Neural cell (in vitro differentiated cells): Measurements from ENCODE around the gene ADAMTS15. TPM values are rescaled to one million over a fixed set of nuclear protein-coding genes. Genes with fewer than 3 reads are reported as not detected.

ENCODE experiments used
- H2AFZ ChIP-seq: fragments of 200-600, 300-800 bp; sonication (generic), shearing (Covaris generic); 2 replicates; pipeline ENCODE4 v1.6.0; 2014; ENCODE audit warnings: low read depth, mild to moderate bottlenecking, antibody characterized with exemption, low read length, moderate library complexity
- H3F3A ChIP-seq: fragments of 200-600 bp; shearing (Covaris generic); 2 replicates; pipeline ENCODE4 v1.6.1; 2016; ENCODE audit warnings: mild to moderate bottlenecking, moderate library complexity, mixed read lengths, antibody characterized with exemption, low read length; ENCODE audit not compliant: insufficient read depth, poor library complexity, severe bottlenecking
- H3K27ac ChIP-seq: fragments of 200-600, 300-800 bp; sonication (generic), shearing (Covaris generic); 2 replicates; pipeline ENCODE4 v1.5.1; 2014; ENCODE audit warnings: mild to moderate bottlenecking, low read length, moderate library complexity
- H3K27me3 ChIP-seq: fragments of 300-800, 200-600 bp; sonication (generic), shearing (Covaris generic); 2 replicates; pipeline ENCODE4 v1.6.0; 2014; ENCODE audit warnings: mild to moderate bottlenecking, low read depth, low read length, moderate library complexity; ENCODE audit not compliant: insufficient read depth
- H3K36me3 ChIP-seq: fragments of 300-800, 200-600 bp; sonication (generic), shearing (Covaris generic); 2 replicates; pipeline ENCODE4 v1.5.1; 2014; ENCODE audit warnings: mild to moderate bottlenecking, antibody characterized with exemption, low read length, moderate library complexity; ENCODE audit not compliant: insufficient read depth
- H3K4me2 ChIP-seq: fragments of 300-800, 200-600 bp; sonication (generic), shearing (Covaris generic); 2 replicates; pipeline ENCODE4 v1.6.0; 2014; ENCODE audit warnings: mild to moderate bottlenecking, low read length
- H3K4me3 ChIP-seq: fragments of 300-800, 200-600 bp; sonication (generic), shearing (Covaris generic); 2 replicates; pipeline ENCODE4 v1.5.1; 2014; ENCODE audit warnings: mild to moderate bottlenecking, low read length, moderate library complexity
- H3K79me2 ChIP-seq: fragments of 200-600 bp; shearing (Covaris generic); replicated peaks from 2 replicates; pipeline ENCODE4 v1.6.0; 2014; ENCODE audit warnings: mild to moderate bottlenecking, low read length, moderate library complexity; ENCODE audit not compliant: insufficient read depth
- H3K9ac ChIP-seq: fragments of 300-800, 200-600 bp; sonication (generic), shearing (Covaris generic); 2 replicates; pipeline ENCODE4 v1.6.1; 2016; ENCODE audit warnings: mild to moderate bottlenecking, low read length, mixed read lengths
- H3K9me2 ChIP-seq: fragments of 200-600 bp; shearing (Covaris generic); 2 replicates; pipeline ENCODE4 v1.6.1; 2016; ENCODE audit warnings: mild to moderate bottlenecking, low read length, mixed read lengths; ENCODE audit not compliant: insufficient read depth
- H3K9me3 ChIP-seq: fragments of 200-600, 300-800 bp; sonication (generic), shearing (Covaris generic); 2 replicates; pipeline ENCODE4 v1.6.1; 2016; ENCODE audit warnings: mild to moderate bottlenecking, mixed run types, low read length, moderate library complexity, mixed read lengths
- H4K20me1 ChIP-seq: fragments of 200-600 bp; shearing (Covaris generic); 2 replicates; pipeline ENCODE4 v1.6.1; 2016; ENCODE audit warnings: mild to moderate bottlenecking, mixed run types; ENCODE audit not compliant: insufficient read depth
- EP300 ChIP-seq: fragments of 450-650 bp; conservative IDR thresholded peaks from 2 replicates; pipeline ENCODE4 v1.6.1; 2014; ENCODE audit warnings: antibody characterized with exemption, mild to moderate bottlenecking, moderate library complexity; ENCODE audit not compliant: poor library complexity, severe bottlenecking
- EZH2 ChIP-seq: fragments of 200-600, 300-800 bp; shearing (Covaris generic), sonication (generic); IDR thresholded peaks from 2 replicates; pipeline ENCODE4 v1.6.1; 2014; ENCODE audit warnings: antibody characterized with exemption, low read length, borderline replicate concordance, mild to moderate bottlenecking; ENCODE audit not compliant: insufficient read depth, poor library complexity, severe bottlenecking
- MXI1 ChIP-seq: fragments of 450-650 bp; conservative IDR thresholded peaks from 2 replicates; pipeline ENCODE4 v1.6.1; 2014; ENCODE audit warnings: antibody characterized with exemption, mild to moderate bottlenecking; ENCODE audit not compliant: poor library complexity, severe bottlenecking
- POLR2AphosphoS5 ChIP-seq: IDR thresholded peaks from 2 replicates; pipeline ENCODE4 v1.6.1; 2012
- RAD21 ChIP-seq: fragments of 450-650 bp; conservative IDR thresholded peaks from 2 replicates; pipeline ENCODE4 v1.6.1; 2014; ENCODE audit warnings: antibody characterized with exemption, mild to moderate bottlenecking, moderate library complexity
- SMC3 ChIP-seq: fragments of 450-650 bp; conservative IDR thresholded peaks from 2 replicates; pipeline ENCODE4 v1.6.1; 2014; ENCODE audit warnings: antibody characterized with exemption, mild to moderate bottlenecking, moderate library complexity; ENCODE audit not compliant: poor library complexity
- TAF1 ChIP-seq: IDR thresholded peaks from 2 replicates; pipeline ENCODE4 v1.6.1; 2012; ENCODE audit warnings: low read depth
- polyA plus RNA-seq: library from polyadenylated mRNA; depleted of rRNA; stranded (reverse); fragments of >200 nt; gene quantifications from 2 replicates; pipeline ENCODE4 v1.2.3, GENCODE V29; 2014
- TF ChIP-seq, protein P1 (sequence below): IDR thresholded peaks from 2 replicates; pipeline ENCODE4 v1.6.1; 2012; ENCODE audit warnings: borderline replicate concordance
- TF ChIP-seq, protein P2 (sequence below): fragments of 450-650 bp; IDR thresholded peaks from 2 replicates; pipeline ENCODE4 v1.5.1; 2014; ENCODE audit warnings: antibody characterized with exemption, mild to moderate bottlenecking, moderate library complexity; ENCODE audit not compliant: poor library complexity, severe bottlenecking

The ADAMTS15 gene
- polyA plus RNA-seq, 1 donor from 2014 or later: 1.1 TPM

DNA sequence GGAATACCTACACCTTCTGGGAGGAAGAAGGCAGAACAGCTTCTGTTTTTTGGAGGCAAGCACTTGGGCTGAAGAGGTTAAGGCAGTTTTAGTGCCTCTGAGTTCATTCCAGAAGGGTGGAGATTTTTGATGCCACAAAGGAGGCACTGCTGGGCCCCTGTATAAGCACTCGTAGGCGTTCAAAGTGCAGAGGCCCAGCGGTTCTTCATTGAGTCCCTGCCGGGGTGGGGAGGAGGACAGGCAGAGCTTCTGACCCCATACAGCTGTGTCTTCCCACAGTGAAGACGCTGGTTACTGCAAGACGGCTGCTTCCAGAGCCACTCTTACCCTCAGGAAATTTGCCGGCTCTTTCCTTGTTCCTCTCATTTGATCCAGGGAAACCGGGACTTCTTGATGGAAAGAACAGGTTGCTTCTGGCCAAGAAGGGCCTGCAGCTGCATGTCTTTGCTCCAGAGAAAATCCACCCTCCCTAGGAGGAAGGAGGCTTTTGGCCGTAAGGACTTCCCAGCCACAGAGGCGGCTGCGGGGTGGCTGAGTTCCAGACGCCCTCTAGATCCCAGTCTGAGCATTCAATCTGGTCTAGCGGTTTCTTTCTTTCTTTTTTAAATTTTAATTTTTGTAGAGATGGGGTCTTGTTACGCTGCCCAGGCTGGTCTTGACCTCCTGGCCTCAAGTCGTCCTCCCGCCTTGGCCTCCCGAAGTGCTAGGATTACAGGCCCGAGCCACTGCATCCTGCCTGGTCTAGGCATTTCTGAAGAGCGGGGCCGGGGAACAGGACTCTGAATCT, 9.4 kb downstream of the ADAMTS15 start:
- Histone ChIP-seq H3K27ac (no peak overlapping the region), H3K9me2 (no peaks in the 10 kb centered on the region), H3K36me3 (no peaks in the 10 kb centered on the region), H4K20me1 (no peaks in the 10 kb centered on the region), H3K27me3 (no peaks in the 10 kb centered on the region), H3K4me2 (no peak overlapping the region), H3K79me2 (no peaks in the 10 kb centered on the region), H2AFZ (no peak overlapping the region), H3K9me3 (no peaks in the 10 kb centered on the region), H3K9ac (no peak overlapping the region), H3F3A (no peaks in the 10 kb centered on the region), H3K4me3 (no peak overlapping the region)
- TF ChIP-seq EZH2 (no peak), POLR2AphosphoS5 (no peak)

DNA sequence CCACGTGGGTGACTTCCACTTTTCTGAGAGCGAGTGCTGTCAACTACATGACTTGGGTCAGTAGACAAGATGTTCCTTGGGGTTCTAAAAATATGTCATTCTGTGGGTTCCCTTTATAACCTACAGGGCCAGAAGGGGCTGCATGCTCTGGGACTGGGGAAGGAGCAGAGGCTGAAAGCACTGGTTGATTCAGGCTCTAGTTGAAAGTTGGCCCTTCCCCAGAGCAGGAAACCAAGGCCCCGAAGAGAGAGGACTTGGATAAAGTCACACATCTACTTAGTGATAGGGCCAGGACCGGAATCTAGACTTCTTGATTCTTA, 9.9 kb downstream of the ADAMTS15 start:
- Histone ChIP-seq H3K9ac (no peak overlapping the region), H3K4me2 (no peak overlapping the region), H4K20me1 (no peaks in the 10 kb centered on the region), H3F3A (no peaks in the 10 kb centered on the region), H2AFZ (no peak overlapping the region), H3K9me2 (no peaks in the 10 kb centered on the region), H3K36me3 (no peaks in the 10 kb centered on the region), H3K27ac (no peak overlapping the region), H3K4me3 (no peak overlapping the region), H3K9me3 (no peaks in the 10 kb centered on the region), H3K27me3 (no peaks in the 10 kb centered on the region), H3K79me2 (no peaks in the 10 kb centered on the region)
- TF ChIP-seq EZH2 (no peak), EP300 (no peak), MXI1 (no peak), SMC3 (no peak), RAD21 (no peak), POLR2AphosphoS5 (no peak), TAF1 (no peak)
- TF ChIP-seq, protein P1, sequence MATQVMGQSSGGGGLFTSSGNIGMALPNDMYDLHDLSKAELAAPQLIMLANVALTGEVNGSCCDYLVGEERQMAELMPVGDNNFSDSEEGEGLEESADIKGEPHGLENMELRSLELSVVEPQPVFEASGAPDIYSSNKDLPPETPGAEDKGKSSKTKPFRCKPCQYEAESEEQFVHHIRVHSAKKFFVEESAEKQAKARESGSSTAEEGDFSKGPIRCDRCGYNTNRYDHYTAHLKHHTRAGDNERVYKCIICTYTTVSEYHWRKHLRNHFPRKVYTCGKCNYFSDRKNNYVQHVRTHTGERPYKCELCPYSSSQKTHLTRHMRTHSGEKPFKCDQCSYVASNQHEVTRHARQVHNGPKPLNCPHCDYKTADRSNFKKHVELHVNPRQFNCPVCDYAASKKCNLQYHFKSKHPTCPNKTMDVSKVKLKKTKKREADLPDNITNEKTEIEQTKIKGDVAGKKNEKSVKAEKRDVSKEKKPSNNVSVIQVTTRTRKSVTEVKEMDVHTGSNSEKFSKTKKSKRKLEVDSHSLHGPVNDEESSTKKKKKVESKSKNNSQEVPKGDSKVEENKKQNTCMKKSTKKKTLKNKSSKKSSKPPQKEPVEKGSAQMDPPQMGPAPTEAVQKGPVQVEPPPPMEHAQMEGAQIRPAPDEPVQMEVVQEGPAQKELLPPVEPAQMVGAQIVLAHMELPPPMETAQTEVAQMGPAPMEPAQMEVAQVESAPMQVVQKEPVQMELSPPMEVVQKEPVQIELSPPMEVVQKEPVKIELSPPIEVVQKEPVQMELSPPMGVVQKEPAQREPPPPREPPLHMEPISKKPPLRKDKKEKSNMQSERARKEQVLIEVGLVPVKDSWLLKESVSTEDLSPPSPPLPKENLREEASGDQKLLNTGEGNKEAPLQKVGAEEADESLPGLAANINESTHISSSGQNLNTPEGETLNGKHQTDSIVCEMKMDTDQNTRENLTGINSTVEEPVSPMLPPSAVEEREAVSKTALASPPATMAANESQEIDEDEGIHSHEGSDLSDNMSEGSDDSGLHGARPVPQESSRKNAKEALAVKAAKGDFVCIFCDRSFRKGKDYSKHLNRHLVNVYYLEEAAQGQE: no peak
- TF ChIP-seq, protein P2, sequence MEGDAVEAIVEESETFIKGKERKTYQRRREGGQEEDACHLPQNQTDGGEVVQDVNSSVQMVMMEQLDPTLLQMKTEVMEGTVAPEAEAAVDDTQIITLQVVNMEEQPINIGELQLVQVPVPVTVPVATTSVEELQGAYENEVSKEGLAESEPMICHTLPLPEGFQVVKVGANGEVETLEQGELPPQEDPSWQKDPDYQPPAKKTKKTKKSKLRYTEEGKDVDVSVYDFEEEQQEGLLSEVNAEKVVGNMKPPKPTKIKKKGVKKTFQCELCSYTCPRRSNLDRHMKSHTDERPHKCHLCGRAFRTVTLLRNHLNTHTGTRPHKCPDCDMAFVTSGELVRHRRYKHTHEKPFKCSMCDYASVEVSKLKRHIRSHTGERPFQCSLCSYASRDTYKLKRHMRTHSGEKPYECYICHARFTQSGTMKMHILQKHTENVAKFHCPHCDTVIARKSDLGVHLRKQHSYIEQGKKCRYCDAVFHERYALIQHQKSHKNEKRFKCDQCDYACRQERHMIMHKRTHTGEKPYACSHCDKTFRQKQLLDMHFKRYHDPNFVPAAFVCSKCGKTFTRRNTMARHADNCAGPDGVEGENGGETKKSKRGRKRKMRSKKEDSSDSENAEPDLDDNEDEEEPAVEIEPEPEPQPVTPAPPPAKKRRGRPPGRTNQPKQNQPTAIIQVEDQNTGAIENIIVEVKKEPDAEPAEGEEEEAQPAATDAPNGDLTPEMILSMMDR: no peak
